ENCODE results near the gene PRELP.

PRELP gene

GRCh38 chr1:203528063-203528462, 52.5 kb downstream of the PRELP start:
- Histone ChIP-seq H3K9me2 (replicated peaks; ENCODE audit: insufficient read depth, low read length) (no peaks in the 10 kb centered on the region), H3F3A (ENCODE audit: insufficient read depth, low read length) (no peaks in the 10 kb centered on the region), H3K4me3 (ENCODE audit: low read length) (no peak overlapping the region), H3K27ac (ENCODE audit: low read length) (no peak overlapping the region), H2AFZ (ENCODE audit: low read length) (no peak overlapping the region), H3K27me3 (replicated peaks; ENCODE audit: insufficient read depth, low read length) (no peaks in the 10 kb centered on the region), H3K4me2 (ENCODE audit: low read depth, low read length) (no peak overlapping the region), H3K9ac (ENCODE audit: low read length) (no peak overlapping the region), H3K36me3 (replicated peaks; ENCODE audit: insufficient read depth, low read length) (no peaks in the 10 kb centered on the region), H3K9me3 (replicated peaks; ENCODE audit: insufficient read depth, low read length) (no peaks in the 10 kb centered on the region), H4K20me1 (ENCODE audit: insufficient read depth, low read length) (no peaks in the 10 kb centered on the region), H3K4me1 (ENCODE audit: low read length) (no peaks in the 10 kb centered on the region), H3K79me2 (ENCODE audit: low read length) (no peaks in the 10 kb centered on the region)
- DNase-seq, result no peak
- TF ChIP-seq CTCF (IDR thresholded peaks at IDR 0.05; ENCODE audit: low read length), result no peak
- no peak for TF ChIP-seq EZH2 (optimal IDR thresholded peaks at IDR 0.05; ENCODE audit: low read depth, low read length)
- TF ChIP-seq EZH2phosphoT487 (IDR thresholded peaks at IDR 0.05; ENCODE audit: low read length), result no peak

GRCh38 chr1:203528976-203529835, 53.6 kb downstream of the PRELP start:
- H3K36me3 ChIP-seq (replicated peaks; ENCODE audit: insufficient read depth, low read length), result no peaks in the 10 kb centered on the region
- no peak overlapping the region for H3K27ac ChIP-seq (ENCODE audit: low read length)
- H3K79me2 ChIP-seq (ENCODE audit: low read length), result no peaks in the 10 kb centered on the region
- H3K4me3 ChIP-seq (ENCODE audit: low read length), result no peak overlapping the region
- no peaks in the 10 kb centered on the region for H4K20me1 ChIP-seq (ENCODE audit: insufficient read depth, low read length)
- H3K9me2 ChIP-seq (replicated peaks; ENCODE audit: insufficient read depth, low read length), result no peaks in the 10 kb centered on the region
- H3K27me3 ChIP-seq (replicated peaks; ENCODE audit: insufficient read depth, low read length), result no peaks in the 10 kb centered on the region
- no peaks in the 10 kb centered on the region for H3F3A ChIP-seq (ENCODE audit: insufficient read depth, low read length)
- no peak for DNase-seq
- H3K9ac ChIP-seq (ENCODE audit: low read length), result no peak overlapping the region
- H2AFZ ChIP-seq (ENCODE audit: low read length), result no peak overlapping the region
- H3K4me2 ChIP-seq (ENCODE audit: low read depth, low read length), result no peak overlapping the region
- H3K9me3 ChIP-seq (replicated peaks; ENCODE audit: insufficient read depth, low read length), result no peaks in the 10 kb centered on the region
- no peaks in the 10 kb centered on the region for H3K4me1 ChIP-seq (ENCODE audit: low read length)
- TF ChIP-seq EZH2 (optimal IDR thresholded peaks at IDR 0.05; ENCODE audit: low read depth, low read length) (no peak), EZH2phosphoT487 (IDR thresholded peaks at IDR 0.05; ENCODE audit: low read length) (no peak), CTCF (IDR thresholded peaks at IDR 0.05; ENCODE audit: low read length) (no peak)

GRCh38 chr1:203531063-203531462, 55.5 kb downstream of the PRELP start:
- no peaks in the 10 kb centered on the region for H3K79me2 ChIP-seq (ENCODE audit: low read length)
- H3K9ac ChIP-seq (ENCODE audit: low read length), result no peak overlapping the region
- H3K36me3 ChIP-seq (replicated peaks; ENCODE audit: insufficient read depth, low read length), result no peaks in the 10 kb centered on the region
- no peaks in the 10 kb centered on the region for H4K20me1 ChIP-seq (ENCODE audit: insufficient read depth, low read length)
- no peak overlapping the region for H3K4me3 ChIP-seq (ENCODE audit: low read length)
- H3F3A ChIP-seq (ENCODE audit: insufficient read depth, low read length), result no peaks in the 10 kb centered on the region
- TF ChIP-seq EZH2 (optimal IDR thresholded peaks at IDR 0.05; ENCODE audit: low read depth, low read length) (no peak), CTCF (IDR thresholded peaks at IDR 0.05; ENCODE audit: low read length) (no peak), EZH2phosphoT487 (IDR thresholded peaks at IDR 0.05; ENCODE audit: low read length) (no peak)
- no peaks in the 10 kb centered on the region for H3K4me1 ChIP-seq (ENCODE audit: low read length)
- H3K4me2 ChIP-seq (ENCODE audit: low read depth, low read length), result no peak overlapping the region
- H3K27ac ChIP-seq (ENCODE audit: low read length), result no peak overlapping the region
- no peak overlapping the region for H2AFZ ChIP-seq (ENCODE audit: low read length)
- DNase-seq, result no peak
- no peaks in the 10 kb centered on the region for H3K27me3 ChIP-seq (replicated peaks; ENCODE audit: insufficient read depth, low read length)
- H3K9me3 ChIP-seq (replicated peaks; ENCODE audit: insufficient read depth, low read length), result no peaks in the 10 kb centered on the region
- H3K9me2 ChIP-seq (replicated peaks; ENCODE audit: insufficient read depth, low read length), result no peaks in the 10 kb centered on the region
